Kidney epithelial cell (primary cell): ENCODE data around the gene ELMO1. TPM values are rescaled to one million over a fixed set of nuclear protein-coding genes. Genes with fewer than 3 reads are reported as not detected.

Source experiments
- DNase-seq: peaks from one replicate; pipeline ENCODE4 v3.0.0-alpha.2; 2010; ENCODE audit warnings: low read depth
- H3K27me3 ChIP-seq: 2 replicates; pipeline ENCODE4 v1.6.0; 2011; ENCODE audit warnings: low read length; ENCODE audit not compliant: control insufficient read depth, insufficient read depth
- H3K36me3 ChIP-seq: 2 replicates; pipeline ENCODE4 v1.5.1; 2011; ENCODE audit warnings: low read length; ENCODE audit not compliant: control insufficient read depth, insufficient read depth
- H3K4me3 ChIP-seq: 2 replicates; pipeline ENCODE4 v1.5.1; 2011; ENCODE audit warnings: low read depth, mild to moderate bottlenecking, control low read depth, low read length
- CTCF ChIP-seq: IDR thresholded peaks from 2 replicates; pipeline ENCODE4 v1.5.1; 2011; ENCODE audit warnings: mild to moderate bottlenecking, moderate library complexity, low read length, control low read depth, inconsistent platforms; ENCODE audit not compliant: insufficient read depth, poor library complexity, severe bottlenecking
- total RNA-seq: library from RNA; depleted of rRNA; stranded (reverse); fragments of >200 nt; gene quantifications from 2 replicates; pipeline ENCODE4 v1.2.3, GENCODE V29; 2015

ELMO1 gene
- total RNA-seq, 1 donor from 2014 or later: 11.4 TPM

GRCh38 chr7:36889182-36889581 lies 559.5 kb downstream of the ELMO1 start:
- Histone ChIP-seq H3K36me3 (no peaks in the 10 kb centered on the region), H3K4me3 (no peak overlapping the region), H3K27me3 (no peaks in the 10 kb centered on the region)
- TF ChIP-seq CTCF: no peak
- no peak for DNase-seq

- Histone ChIP-seq H3K4me3 (no peak overlapping the region), H3K27me3 (no peaks in the 10 kb centered on the region), H3K36me3 (no peaks in the 10 kb centered on the region)
- no peak for TF ChIP-seq CTCF
- no peak for DNase-seq
Measured at GRCh38 chr7:36887969-36888368, 560.7 kb downstream of the ELMO1 start.

GRCh38 chr7:36887233-36887632 lies 561.4 kb downstream of the ELMO1 start:
- no peak overlapping the region for H3K4me3 ChIP-seq

GRCh38 chr7:36884910-36885309 lies 563.8 kb downstream of the ELMO1 start:
- Histone ChIP-seq H3K27me3 (no peaks in the 10 kb centered on the region), H3K4me3 (no peak overlapping the region), H3K36me3 (no peaks in the 10 kb centered on the region)
- DNase-seq: no peak
- TF ChIP-seq CTCF: no peak

More at GRCh38 chr7:36887233-36887632, 561.4 kb downstream of the ELMO1 start:
- no peak for TF ChIP-seq CTCF
- DNase-seq: no peak
- Histone ChIP-seq H3K36me3 (no peaks in the 10 kb centered on the region), H3K27me3 (no peaks in the 10 kb centered on the region)

DNA sequence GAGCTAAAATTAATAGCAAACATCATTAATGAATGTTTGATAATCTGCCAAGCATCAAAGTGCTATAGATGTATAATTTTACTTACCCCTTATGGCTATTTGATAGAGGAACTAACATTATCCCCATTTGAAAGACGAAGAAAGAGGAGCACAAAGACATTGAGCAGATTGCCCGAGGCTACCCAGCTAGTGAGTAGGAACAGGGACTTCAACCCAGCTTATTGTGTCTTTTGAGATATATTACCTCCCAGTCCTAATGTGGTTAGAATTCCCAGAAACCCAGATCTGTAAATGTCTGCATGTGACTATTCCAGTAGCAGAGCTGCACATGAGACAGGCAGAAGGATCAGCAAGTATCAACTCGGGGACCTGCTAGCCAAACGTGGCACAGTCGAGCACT lies 564.3 kb downstream of the ELMO1 start:
- DNase-seq: no peak
- TF ChIP-seq CTCF: no peak
- Histone ChIP-seq H3K4me3 (no peak overlapping the region), H3K27me3 (no peaks in the 10 kb centered on the region), H3K36me3 (no peaks in the 10 kb centered on the region)

- H3K36me3 ChIP-seq: no peaks in the 10 kb centered on the region
- DNase-seq: no peak
- TF ChIP-seq CTCF: no peak
- H3K27me3 ChIP-seq: no peaks in the 10 kb centered on the region
- no peak overlapping the region for H3K4me3 ChIP-seq
Measured at GRCh38 chr7:36881233-36881874, 567.3 kb downstream of the ELMO1 start.
